GM21367 (cell line): ENCODE measurements around the gene DMC1.
"Not testable (repeated sequence)": the region's sequence is repeated elsewhere in the genome, so short reads cannot be mapped to it uniquely, and the experiment has no call there.

ENCODE experiments used
- ATAC-seq: cut with Tn5 transposase; IDR thresholded peaks from one replicate; pipeline ENCODE4 v1.9.1; 2021; ENCODE audit not compliant: unreplicated experiment

Gene DMC1

GRCh38 chr22:38569972-38570778 is at the start of gene DMC1:
Gene DMC1 (minus strand): TSS chr22:38570183. CDS start chr22:38568256, 1,927 bp downstream.
- no peak for ATAC-seq

GRCh38 chr22:38618682-38619081 is 48.7 kb upstream of the DMC1 start:
- no peak for ATAC-seq

- no peak for ATAC-seq
These were observed 48.3 kb upstream of the DMC1 start for GRCh38 chr22:38618258-38618657.

- ATAC-seq: not testable (repeated sequence)
These were observed 45.1 kb upstream of the DMC1 start for GRCh38 chr22:38615064-38615405.

GRCh38 chr22:38614332-38615063 is 44.5 kb upstream of the DMC1 start:
- no peak for ATAC-seq

GRCh38 chr22:38613588-38613987 is 43.6 kb upstream of the DMC1 start:
- no peak for ATAC-seq

- ATAC-seq: no peak
These were observed 42.4 kb upstream of the DMC1 start for GRCh38 chr22:38612217-38613006.

- ATAC-seq: no peak
These were observed 41.6 kb upstream of the DMC1 start for GRCh38 chr22:38611559-38611958.

GRCh38 chr22:38610234-38610633 is 40.3 kb upstream of the DMC1 start:
- no peak for ATAC-seq

- ATAC-seq: no peak
These were observed 39.2 kb upstream of the DMC1 start for GRCh38 chr22:38608992-38609750.

GRCh38 chr22:38607680-38608079 is 37.7 kb upstream of the DMC1 start:
- no peak for ATAC-seq

- no peak for ATAC-seq
These were observed 32.2 kb upstream of the DMC1 start for GRCh38 chr22:38602166-38602565.

- no peak for ATAC-seq
These were observed 31.3 kb upstream of the DMC1 start for GRCh38 chr22:38601221-38601764.

- no peak for ATAC-seq
These were observed 29.5 kb upstream of the DMC1 start for GRCh38 chr22:38599466-38599865.

GRCh38 chr22:38582923-38583322 is 12.9 kb upstream of the DMC1 start:
- not testable (repeated sequence) for ATAC-seq

- ATAC-seq: no peak
These were observed 8.5 kb upstream of the DMC1 start for GRCh38 chr22:38578505-38578904.

GRCh38 chr22:38572065-38572464 is 2.1 kb upstream of the DMC1 start:
- no peak for ATAC-seq

- ATAC-seq: no peak
These were observed 889 bp upstream of the DMC1 start for GRCh38 chr22:38570779-38571364.

- ATAC-seq: no peak
These were observed 607 bp downstream of the DMC1 start for GRCh38 chr22:38569181-38569971.
